IMR-90 (cell line): Measurements from ENCODE around the gene NAA10.

Experiments used
- BHLHE40 ChIP-seq: fragments of 150-350 bp; IDR thresholded peaks from 2 replicates; pipeline ENCODE4 v1.6.1; 2016; ENCODE audit warnings: mild to moderate bottlenecking, low read depth, low read length
- CTCF ChIP-seq: conservative IDR thresholded peaks from 2 replicates; pipeline ENCODE4 v1.5.1; 2012; ENCODE audit warnings: mild to moderate bottlenecking, low read depth, low read length, improper control_type of control experiment
- POLR2A ChIP-seq: IDR thresholded peaks from 2 replicates; pipeline ENCODE4 v1.6.1; 2012; ENCODE audit warnings: mild to moderate bottlenecking, low read depth, low read length
- USF2 ChIP-seq: fragments of 150-350 bp; IDR thresholded peaks from 2 replicates; pipeline ENCODE4 v1.6.1; 2017; ENCODE audit warnings: mild to moderate bottlenecking, antibody characterized with exemption, low read length, low read depth

GRCh38 chrX:153935326-153935851 lies 552 bp upstream of the NAA10 start:
- no peak for TF ChIP-seq CTCF
- no peak for TF ChIP-seq POLR2A
- no peak for TF ChIP-seq USF2
- TF ChIP-seq BHLHE40: no peak
